ENCODE data around the gene IMMP2L.

The IMMP2L gene

GRCh38 chr7:110647266-110647665 is 915.0 kb downstream of the IMMP2L start:
- DNase-seq, result no peak

GRCh38 chr7:110646804-110647203 is 915.5 kb downstream of the IMMP2L start:
- DNase-seq, result no peak

- DNase-seq, result no peak
Observed at GRCh38 chr7:110645616-110646015, 916.7 kb downstream of the IMMP2L start.

GRCh38 chr7:110645060-110645459 is 917.2 kb downstream of the IMMP2L start:
- DNase-seq, result no peak

GRCh38 chr7:110637252-110637651 is 925.0 kb downstream of the IMMP2L start:
- no peak for DNase-seq

GRCh38 chr7:110633313-110633712 is 929.0 kb downstream of the IMMP2L start:
- DNase-seq, result no peak

GRCh38 chr7:110626414-110626813 is 935.9 kb downstream of the IMMP2L start:
- DNase-seq, result no peak

GRCh38 chr7:110625294-110625693 is 937.0 kb downstream of the IMMP2L start:
- no peak for DNase-seq

- DNase-seq, result no peak
Observed at GRCh38 chr7:110623436-110623835, 938.9 kb downstream of the IMMP2L start.

- no peak for DNase-seq
Observed at GRCh38 chr7:110621289-110621688, 941.0 kb downstream of the IMMP2L start.

GRCh38 chr7:110620110-110620735 is 942.1 kb downstream of the IMMP2L start:
- no peak for DNase-seq

Data from activated effector memory CD4-positive, alpha-beta T cell treated with Interleukin-2 at 50 U/mL for 16 hours (primary cell).